Body of pancreas (tissue), 4 donors: ENCODE measurements around the gene NOTCH4.
"Not testable (repeated sequence)": the region's sequence is repeated elsewhere in the genome, so short reads cannot be mapped to it uniquely, and the experiment has no call there.

Source experiments
- CTCF ChIP-seq, 7 experiments: fragments of 450-650 bp in 4 of 7; fragments of 200-600 bp in 3 of 7; sonication (generic) in 3 of 7; IDR thresholded peaks; one replicate each; pipeline ENCODE4 v1.5.1; 2016 to 2019; ENCODE audit warnings: antibody characterized with exemption in 7 of 7
- POLR2A ChIP-seq, 3 donors: fragments of 450-650 bp; IDR thresholded peaks; one replicate each; pipeline ENCODE4 v1.6.1; 2016; ENCODE audit warnings: antibody characterized with exemption in 3 of 3, mild to moderate bottlenecking in 2 of 3

- TF ChIP-seq CTCF, POLR2A (IDR thresholded peaks at IDR 0.05): not testable (repeated sequence)
These were observed 44.6 kb upstream of the NOTCH4 start for GRCh38 chr6:32268459-32268858.
